Activated CD4-positive, alpha-beta T cell treated with anti-CD3 and anti-CD28 coated beads, Interleukin-2, amount 50 U/mL, for 24 hours (primary cell): ENCODE data around the gene ASIC1.

Experiments used
- DNase-seq, 2 donors: peaks; one replicate each; pipeline ENCODE4 v3.0.0-alpha.2; 2020; ENCODE audit warnings: low read depth in 1 of 2, low spot score in 1 of 2

ASIC1 gene

GRCh38 chr12:50040657-50041056 lies 16.7 kb upstream of the ASIC1 start:
- no peak for DNase-seq

GRCh38 chr12:50041062-50041860 lies 16.1 kb upstream of the ASIC1 start:
- no peak for DNase-seq

GRCh38 chr12:50041962-50042361 lies 15.4 kb upstream of the ASIC1 start:
- no peak for DNase-seq

- no peak for DNase-seq
These were observed 14.7 kb upstream of the ASIC1 start for GRCh38 chr12:50042693-50043092.

- no peak for DNase-seq
These were observed 14.1 kb upstream of the ASIC1 start for GRCh38 chr12:50043308-50043707.

GRCh38 chr12:50043854-50044253 lies 13.5 kb upstream of the ASIC1 start:
- DNase-seq, result no peak

- DNase-seq, result no peak
These were observed 9.6 kb upstream of the ASIC1 start for GRCh38 chr12:50047693-50048250.

- DNase-seq, result no peak
These were observed 7.9 kb upstream of the ASIC1 start for GRCh38 chr12:50049254-50050118.

GRCh38 chr12:50050119-50050385 lies 7.3 kb upstream of the ASIC1 start:
- no peak for DNase-seq

GRCh38 chr12:50050410-50051098 lies 6.8 kb upstream of the ASIC1 start:
- DNase-seq, result no peak

GRCh38 chr12:50051101-50051806 lies 6.1 kb upstream of the ASIC1 start:
- no peak for DNase-seq

GRCh38 chr12:50052544-50052943 lies 4.9 kb upstream of the ASIC1 start:
- DNase-seq, result no peak

- DNase-seq, result no peak
These were observed 4.4 kb upstream of the ASIC1 start for GRCh38 chr12:50052964-50053363.

GRCh38 chr12:50053583-50053982 lies 3.8 kb upstream of the ASIC1 start:
- no peak for DNase-seq

GRCh38 chr12:50055831-50056638 lies 1.4 kb upstream of the ASIC1 start:
- DNase-seq, result peak; percentile 47 to 49

GRCh38 chr12:50056639-50056976 lies 788 bp upstream of the ASIC1 start:
- no peak for DNase-seq

GRCh38 chr12:50057896-50058670 lies 687 bp downstream of the ASIC1 start:
- no peak for DNase-seq

GRCh38 chr12:50058743-50059312 lies 1.4 kb downstream of the ASIC1 start:
- DNase-seq, result no peak

- DNase-seq, result peak in 1 of 2 donors; percentile 33
These were observed 2.2 kb downstream of the ASIC1 start for GRCh38 chr12:50059440-50060119.
